ENCODE data around the gene GNB1. TPM values are rescaled to one million over a fixed set of nuclear protein-coding genes. Genes with fewer than 3 reads are reported as not detected.

GNB1 gene
- polyA plus RNA-seq, 1 of the 3 experiments (the other 2 are of a cell fraction), result 355 TPM

GRCh38 chr1:1768249-1768992, 122.5 kb downstream of the GNB1 start:
- CTCF ChIA-PET, result interaction anchor here (0.9 to 1.2 kb wide), 2 partner anchors 8 to 137 kb away, joined by 3 read pairs; no protein-coding TSS in a partner anchor
- no peaks in the 10 kb centered on the region for H3K4me1 ChIP-seq (ENCODE audit: control insufficient read depth in 1 of 2, insufficient read depth in 2 of 2, low read depth in 1 of 2, low read length in 1 of 2)
- POLR2A ChIA-PET, result no interaction called here
- WGBS (ENCODE audit: low lambda C conversion rate), result 99% methylated on average over 7 of the region's 7 CpGs
- TF ChIP-seq CTCF (IDR thresholded peaks at IDR 0.05), result no peak
- no peak for TF ChIP-seq PBX3 (IDR thresholded peaks at IDR 0.05)
- no peak for TF ChIP-seq CHD2 (IDR thresholded peaks at IDR 0.05; ENCODE audit: low read length, partially characterized antibody)
- TF ChIP-seq ZBTB33 (IDR thresholded peaks at IDR 0.05; ENCODE audit: borderline replicate concordance, low read depth), result no peak
- TF ChIP-seq RAD21 (IDR thresholded peaks at IDR 0.05; ENCODE audit: low read length), result no peak
- TF ChIP-seq RFX5 (IDR thresholded peaks at IDR 0.05; ENCODE audit: low read length), result no peak
- TF ChIP-seq GATA2 (CRISPR knock-in tag; IDR thresholded peaks at IDR 0.05), result no peak
- no peak for TF ChIP-seq SMC3 (IDR thresholded peaks at IDR 0.05; ENCODE audit: low read depth, low read length)
- no peak for DNase-seq
- peaks cover 96% of the 10 kb centered on the region for H3K79me2 ChIP-seq (ENCODE audit: insufficient read depth)
- no peak overlapping the region for H3K9ac ChIP-seq
- peaks cover 6 to 31% of the 10 kb centered on the region in 2 experiments for H3K36me3 ChIP-seq (replicated peaks in 1 of 2; ENCODE audit: control insufficient read depth in 1 of 2, insufficient read depth in 2 of 2, low read length in 1 of 2)
- H3K27ac ChIP-seq (ENCODE audit: low read depth in 2 of 2, low read length in 1 of 2), result no peak overlapping the region
- H4K20me1 ChIP-seq (ENCODE audit: insufficient read depth), result no peaks in the 10 kb centered on the region
- H3K9me2 ChIP-seq, result no peaks in the 10 kb centered on the region
- H3K27me3 ChIP-seq (ENCODE audit: insufficient read depth), result no peaks in the 10 kb centered on the region
- H3F3A ChIP-seq (replicated peaks; ENCODE audit: insufficient read depth), result no peaks in the 10 kb centered on the region
- H3K4me2 ChIP-seq, result no peak overlapping the region
- no peak overlapping the region for H3K4me3 ChIP-seq (ENCODE audit: low read depth in 2 of 2, low read length in 1 of 2)
- H2AFZ ChIP-seq (ENCODE audit: low read depth), result no peak overlapping the region
- H3K9me3 ChIP-seq, result peaks cover 4% of the 10 kb centered on the region; the same call in 1 of the 2 replicates

- Histone ChIP-seq H3K9me2 (no peaks in the 10 kb centered on the region), H3K9me3 (no peaks in the 10 kb centered on the region), H3K27me3 (ENCODE audit: insufficient read depth) (no peaks in the 10 kb centered on the region), H3K79me2 (ENCODE audit: insufficient read depth) (peaks cover 69% of the 10 kb centered on the region), H3K4me3 (ENCODE audit: low read depth in 2 of 2, low read length in 1 of 2) (no peak overlapping the region), H3K9ac (no peak overlapping the region), H3K27ac (ENCODE audit: low read depth in 2 of 2, low read length in 1 of 2) (no peak overlapping the region), H3F3A (replicated peaks; ENCODE audit: insufficient read depth) (no peaks in the 10 kb centered on the region), H3K4me2 (no peak overlapping the region), H3K36me3 (replicated peaks in 1 of 2; ENCODE audit: control insufficient read depth in 1 of 2, insufficient read depth in 2 of 2, low read length in 1 of 2) (peaks cover 6 to 20% of the 10 kb centered on the region in 2 experiments), H4K20me1 (ENCODE audit: insufficient read depth) (no peaks in the 10 kb centered on the region), H2AFZ (ENCODE audit: low read depth) (no peak overlapping the region), H3K4me1 (ENCODE audit: control insufficient read depth in 1 of 2, insufficient read depth in 2 of 2, low read depth in 1 of 2, low read length in 1 of 2) (no peaks in the 10 kb centered on the region)
- 92% methylated on average over 20 of the region's 23 CpGs for WGBS (ENCODE audit: low lambda C conversion rate)
- POLR2A ChIA-PET, result no interaction called here
- CTCF ChIA-PET, result interaction anchor here (1.7 kb wide), 1 partner anchor 144 kb away, joined by 5 read pairs; no protein-coding TSS in a partner anchor
- no peak for DNase-seq
- TF ChIP-seq YY1 (IDR thresholded peaks at IDR 0.05; ENCODE audit: low read depth) (no peak), REST (IDR thresholded peaks at IDR 0.05; ENCODE audit: low read depth, low read length) (no peak), RAD21 (IDR thresholded peaks at IDR 0.05; ENCODE audit: low read length) (no peak), EP300 (IDR thresholded peaks at IDR 0.05; ENCODE audit: borderline replicate concordance in 1 of 2, low read depth in 1 of 2, low read length in 1 of 2) (no peak), ZBTB33 (IDR thresholded peaks at IDR 0.05; ENCODE audit: borderline replicate concordance, low read depth) (no peak), TCF12 (IDR thresholded peaks at IDR 0.05) (no peak)
These were observed 125.9 kb downstream of the GNB1 start for GRCh38 chr1:1764876-1765470.
